Transverse colon (tissue), 3 donors: ENCODE results near the gene CRKL.

Source experiments
- POLR2A ChIP-seq: fragments of 450-650 bp; IDR thresholded peaks from one replicate; pipeline ENCODE4 v1.6.1; 2016; ENCODE audit warnings: antibody characterized with exemption, mild to moderate bottlenecking, moderate library complexity
- POLR2AphosphoS5 ChIP-seq, 3 donors: sonication (generic); formaldehyde crosslinking; IDR thresholded peaks; one replicate each; pipeline ENCODE4 v1.6.1; 2016; ENCODE audit warnings: antibody characterized with exemption in 3 of 3

DNA sequence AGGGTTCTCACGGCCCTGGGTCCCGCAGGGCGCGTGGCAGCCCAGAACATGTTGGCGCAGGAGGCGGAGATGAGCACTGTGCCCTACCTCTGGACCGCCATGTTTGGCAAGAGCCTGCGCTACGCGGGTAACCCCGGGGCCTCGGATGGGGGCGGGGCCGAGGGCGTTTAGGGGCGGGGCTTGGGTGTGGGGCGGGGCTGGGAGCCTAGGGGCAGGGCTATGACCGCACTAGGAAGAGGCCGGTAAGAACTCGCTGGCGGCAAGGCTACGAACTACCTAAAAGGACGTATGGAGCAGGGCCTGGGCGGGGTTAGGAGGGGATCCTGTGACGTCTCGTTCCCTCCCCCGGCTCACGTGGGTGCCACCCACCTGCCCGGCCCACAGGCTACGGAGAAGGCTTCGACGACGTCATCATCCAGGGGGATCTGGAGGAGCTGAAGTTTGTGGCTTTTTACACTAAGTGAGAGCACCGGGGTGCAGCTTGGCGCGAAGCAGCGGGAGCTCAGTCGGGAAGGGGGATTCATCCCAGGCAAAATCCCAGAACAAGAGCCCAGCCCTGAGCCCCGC lies 62.1 kb downstream of the CRKL start:
- TF ChIP-seq POLR2AphosphoS5 (IDR thresholded peaks at IDR 0.05) = peak in 2 of 3 donors; percentile 9 to 51
- peak; percentile 35 for TF ChIP-seq POLR2A
